HEK293 (cell line): ENCODE data around the gene TOMM34.

Source experiments
- CTCF ChIA-PET: fragments of 350-600 bp; formaldehyde crosslinking; extraction: SDS; loops from one replicate; lab custom pipeline; 2021; ENCODE audit warnings: antibody characterized with exemption; lab: Yijun Ruan, JAX
- POLR2A ChIA-PET: fragments of 300-600 bp; formaldehyde crosslinking; extraction: SDS; loops from one replicate; lab custom pipeline; 2020; ENCODE audit warnings: antibody characterized with exemption, inconsistent platforms; lab: Yijun Ruan, JAX
- H3K27ac ChIP-seq: fragments of 200-500 bp; sonication (Bioruptor generic); 2 replicates; pipeline ENCODE4 v1.5.1; 2014; ENCODE audit warnings: low read depth, low read length, control low read depth, inconsistent platforms; ENCODE audit errors: extremely low read depth
- H3K36me3 ChIP-seq, 2 experiments: fragments of 200-500 bp in 1 of 2; sonication (Bioruptor generic) in 1 of 2; 1 replicate in 1 of 2; 2 replicates in 1 of 2; pipeline ENCODE4 v1.5.1; 2014 to 2017; ENCODE audit warnings: inconsistent platforms in 2 of 2, low read length in 2 of 2; ENCODE audit not compliant: control insufficient read depth in 2 of 2, insufficient read depth in 1 of 2
- H3K4me1 ChIP-seq: fragments of 200-500 bp; sonication (Bioruptor generic); 2 replicates; pipeline ENCODE4 v1.5.1; 2014; ENCODE audit warnings: mild to moderate bottlenecking, low read length, inconsistent platforms; ENCODE audit not compliant: control insufficient read depth, insufficient read depth
- H3K4me3 ChIP-seq: 2 replicates; pipeline ENCODE4 v1.5.1; 2011; ENCODE audit warnings: low read depth, mild to moderate bottlenecking, control low read depth, low read length, moderate library complexity
- H3K9me3 ChIP-seq: fragments of 200-500 bp; sonication (Bioruptor generic); 2 replicates; pipeline ENCODE4 v1.5.1; 2014; ENCODE audit warnings: low read depth, low read length, inconsistent platforms; ENCODE audit not compliant: control insufficient read depth, insufficient read depth
- AEBP2 ChIP-seq: fragments of 450-650 bp; formaldehyde crosslinking; IDR thresholded peaks from 2 replicates; pipeline ENCODE4 v1.5.1; 2016; ENCODE audit warnings: missing biosample characterization, missing genetic modification characterization, borderline replicate concordance
- BCL6B ChIP-seq: fragments of 450-650 bp; formaldehyde crosslinking; IDR thresholded peaks from 2 replicates; pipeline ENCODE4 v1.5.1; 2017; ENCODE audit warnings: missing biosample characterization, missing genetic modification characterization
- GLI4 ChIP-seq: fragments of 450-650 bp; formaldehyde crosslinking; IDR thresholded peaks from 2 replicates; pipeline ENCODE4 v1.5.1; 2016; ENCODE audit warnings: missing biosample characterization, missing genetic modification characterization
- ZBTB8A ChIP-seq: fragments of 450-650 bp; formaldehyde crosslinking; IDR thresholded peaks from 2 replicates; pipeline ENCODE4 v1.5.1; 2016; ENCODE audit warnings: missing biosample characterization, missing genetic modification characterization
- ZNF23 ChIP-seq: fragments of 450-650 bp; formaldehyde crosslinking; IDR thresholded peaks from 2 replicates; pipeline ENCODE4 v1.5.1; 2016; ENCODE audit warnings: missing biosample characterization, missing genetic modification characterization, borderline replicate concordance
- ZNF391 ChIP-seq: fragments of 450-650 bp; formaldehyde crosslinking; IDR thresholded peaks from 2 replicates; pipeline ENCODE4 v1.5.1; 2016; ENCODE audit warnings: low read depth, missing biosample characterization, missing genetic modification characterization, borderline replicate concordance
- ZNF518A ChIP-seq: fragments of 450-650 bp; formaldehyde crosslinking; conservative IDR thresholded peaks from 2 replicates; pipeline ENCODE4 v1.5.1; 2016; ENCODE audit warnings: low read depth, missing biosample characterization, missing genetic modification characterization
- ZNF529 ChIP-seq: fragments of 450-650 bp; formaldehyde crosslinking; IDR thresholded peaks from 2 replicates; pipeline ENCODE4 v1.5.1; 2017; ENCODE audit warnings: missing genetic modification characterization, missing biosample characterization; ENCODE audit not compliant: insufficient replicate concordance
- ZNF530 ChIP-seq: fragments of 450-650 bp; formaldehyde crosslinking; IDR thresholded peaks from 2 replicates; pipeline ENCODE4 v1.5.1; 2016; ENCODE audit warnings: low read depth, missing biosample characterization, missing genetic modification characterization
- ZNF677 ChIP-seq: fragments of 450-650 bp; IDR thresholded peaks from 2 replicates; pipeline ENCODE4 v1.5.0; 2018; ENCODE audit warnings: missing biosample characterization, mild to moderate bottlenecking, missing genetic modification characterization, moderate library complexity
- ZNF692 ChIP-seq: fragments of 450-650 bp; formaldehyde crosslinking; IDR thresholded peaks from 2 replicates; pipeline ENCODE4 v1.5.1; 2016; ENCODE audit warnings: missing biosample characterization, missing genetic modification characterization
- ZSCAN5A ChIP-seq: fragments of 450-650 bp; formaldehyde crosslinking; IDR thresholded peaks from 2 replicates; pipeline ENCODE4 v1.5.1; 2016; ENCODE audit warnings: missing biosample characterization, missing genetic modification characterization

Gene TOMM34

GRCh38 chr20:44952731-44953130 is 7.5 kb downstream of the TOMM34 start:
- CTCF ChIA-PET, result interaction anchor here (1.5 kb wide), 1 partner anchor 12 kb away, joined by 3 read pairs; no protein-coding TSS in a partner anchor
- peaks cover 23 to 87% of the 10 kb centered on the region in 2 experiments for H3K36me3 ChIP-seq

More at GRCh38 chr20:44952731-44953130, 7.5 kb downstream of the TOMM34 start:
- TF ChIP-seq GLI4 (tag by site-specific recombination), result no peak
- no peak for TF ChIP-seq AEBP2
- no peak for TF ChIP-seq ZNF692
- no peak for TF ChIP-seq ZNF530 (tag by site-specific recombination)
- no peak for TF ChIP-seq ZNF23 (tag by site-specific recombination)
- no peak for TF ChIP-seq BCL6B
- no peak for TF ChIP-seq ZNF677
- TF ChIP-seq ZSCAN5A (tag by site-specific recombination), result no peak
- no peak for TF ChIP-seq ZNF391 (tag by site-specific recombination)
- no peak for TF ChIP-seq ZNF518A (tag by site-specific recombination)
- no peak for TF ChIP-seq ZNF529
- no peak for TF ChIP-seq ZBTB8A (tag by site-specific recombination)
- Histone ChIP-seq H3K27ac (no peak overlapping the region), H3K4me3 (no peak overlapping the region), H3K4me1 (no peaks in the 10 kb centered on the region), H3K9me3 (no peaks in the 10 kb centered on the region)
- POLR2A ChIA-PET, result interaction anchor here (1.3 kb wide), 1 partner anchor 12 kb away, joined by 3 read pairs; no protein-coding TSS in a partner anchor
